NCI-H1436 treated with DMSO at 0.1 percent for 48 hours (cell line): ENCODE data around the gene CALN1.
"Not testable (repeated sequence)": the region's sequence is repeated elsewhere in the genome, so short reads cannot be mapped to it uniquely, and the experiment has no call there.

ENCODE experiments used
- DNase-seq: peaks from one replicate; lab custom pipeline; 2025; lab: John Stamatoyannopoulos, UW

The CALN1 gene

DNA sequence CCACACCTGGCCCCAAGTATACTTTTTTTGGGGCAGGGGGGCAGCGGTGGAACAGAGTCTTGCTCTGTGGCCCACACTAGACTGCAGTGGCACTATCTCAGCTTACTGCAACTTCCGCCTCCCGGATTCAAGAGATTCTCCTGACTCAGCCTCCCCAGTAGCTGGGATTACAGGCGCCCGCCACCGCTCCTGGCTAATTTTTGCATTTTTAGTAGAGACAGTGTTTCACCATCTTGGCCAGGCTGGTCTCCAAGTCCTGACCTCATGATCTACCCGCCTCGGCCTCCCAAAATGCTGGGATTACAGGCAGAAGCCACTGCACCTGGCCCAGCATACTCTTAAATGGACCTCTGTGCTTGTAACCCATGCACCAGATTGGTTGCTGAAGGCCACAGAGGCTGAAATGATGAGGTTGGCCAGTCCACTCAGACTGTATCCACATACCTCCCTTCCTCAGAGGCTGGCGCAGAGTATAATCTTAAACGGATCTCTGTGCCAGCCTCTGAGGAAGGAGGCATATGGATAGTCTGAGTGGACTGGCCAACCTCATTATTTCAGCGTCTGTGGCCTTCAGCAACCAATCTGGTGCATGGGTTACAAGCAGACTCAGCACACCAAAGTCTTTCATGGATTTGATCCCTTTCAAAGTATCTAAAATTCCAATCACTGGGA lies 3.0 kb downstream of the CALN1 start:
- no peak for DNase-seq

DNA sequence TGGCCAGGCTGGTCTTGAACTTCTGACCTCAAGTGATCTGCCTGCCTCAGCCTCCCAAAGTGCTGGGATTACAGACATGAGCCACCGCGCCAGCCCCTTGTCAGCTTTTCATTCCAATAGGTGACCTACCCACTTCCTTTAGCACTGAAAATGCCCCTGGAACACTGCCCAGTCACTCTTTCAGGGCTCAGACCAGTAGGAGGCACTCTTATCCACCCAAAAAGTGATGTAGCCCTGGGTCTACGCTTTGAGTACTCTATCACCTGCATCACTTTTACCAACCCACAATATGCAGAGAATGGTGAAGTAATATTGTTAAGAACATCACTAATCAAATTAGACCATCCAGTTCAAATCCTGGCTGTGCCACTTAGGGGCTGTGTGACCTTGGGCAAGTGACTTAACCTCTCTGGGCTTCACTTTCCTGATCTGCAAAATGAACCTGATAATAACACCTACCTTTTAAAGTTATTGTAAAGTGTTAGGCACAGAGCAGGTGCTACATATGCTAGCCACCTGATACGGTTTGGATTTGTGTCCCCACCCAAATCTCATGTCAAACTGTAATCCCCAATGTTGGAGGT lies 5.2 kb downstream of the CALN1 start:
- DNase-seq, result no peak

DNA sequence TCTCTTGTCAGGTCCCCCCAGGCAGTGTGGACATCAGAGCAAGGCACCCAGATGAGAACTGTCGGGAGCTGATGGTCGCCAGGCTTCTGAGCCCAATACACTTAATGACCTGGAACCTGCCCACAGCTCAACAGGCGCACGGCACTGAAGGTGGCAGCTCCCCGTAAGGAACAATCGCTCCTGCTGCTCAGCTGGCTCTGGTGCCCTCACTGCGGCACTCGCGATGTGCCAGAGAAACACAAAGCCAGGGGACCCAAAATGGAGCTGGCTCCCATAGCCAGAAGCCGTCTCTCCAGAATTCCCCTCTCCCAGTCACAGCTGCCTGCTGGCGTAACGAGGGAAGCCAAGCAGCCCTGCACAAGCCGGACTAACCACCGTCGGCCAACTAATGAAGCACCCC lies 6.3 kb downstream of the CALN1 start:
- no peak for DNase-seq

DNA sequence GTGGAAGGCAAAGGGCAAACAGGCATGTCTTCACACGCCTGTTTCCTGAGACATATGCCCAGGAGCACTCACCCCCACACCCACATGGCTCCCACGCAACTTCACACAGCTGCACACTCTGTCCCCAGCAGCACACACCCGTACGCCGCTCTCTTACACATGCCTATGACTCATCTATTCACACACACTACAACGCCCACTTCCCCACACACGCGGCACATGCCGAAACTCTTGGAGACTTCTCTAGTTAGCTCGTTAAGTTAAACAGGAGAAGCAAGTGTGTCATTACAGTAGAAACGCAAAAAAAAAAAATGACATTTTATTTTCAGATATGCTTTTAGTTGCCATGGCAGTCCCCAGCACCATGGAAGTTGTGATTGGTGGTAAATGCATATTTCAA lies 6.7 kb downstream of the CALN1 start:
- DNase-seq, result no peak

DNA sequence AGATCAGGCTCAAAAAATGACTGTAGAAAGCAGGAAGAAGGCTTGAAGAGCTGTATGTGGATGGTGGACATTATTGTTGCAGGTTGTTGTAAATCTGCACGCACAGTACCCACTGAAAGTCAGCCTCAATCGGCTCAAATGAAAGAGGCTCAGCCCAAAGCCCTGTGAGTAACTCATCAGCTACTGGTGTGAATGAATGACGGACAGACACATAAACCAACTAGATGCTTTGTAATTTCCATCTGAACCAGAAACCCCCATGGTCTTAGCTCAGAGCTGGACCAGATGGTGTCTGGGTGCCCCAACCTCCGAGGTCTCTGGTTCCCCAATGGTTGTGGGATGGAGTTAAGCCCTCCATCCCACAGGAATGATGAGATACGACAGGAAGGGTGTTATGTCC lies 7.4 kb downstream of the CALN1 start:
- DNase-seq, result no peak

DNA sequence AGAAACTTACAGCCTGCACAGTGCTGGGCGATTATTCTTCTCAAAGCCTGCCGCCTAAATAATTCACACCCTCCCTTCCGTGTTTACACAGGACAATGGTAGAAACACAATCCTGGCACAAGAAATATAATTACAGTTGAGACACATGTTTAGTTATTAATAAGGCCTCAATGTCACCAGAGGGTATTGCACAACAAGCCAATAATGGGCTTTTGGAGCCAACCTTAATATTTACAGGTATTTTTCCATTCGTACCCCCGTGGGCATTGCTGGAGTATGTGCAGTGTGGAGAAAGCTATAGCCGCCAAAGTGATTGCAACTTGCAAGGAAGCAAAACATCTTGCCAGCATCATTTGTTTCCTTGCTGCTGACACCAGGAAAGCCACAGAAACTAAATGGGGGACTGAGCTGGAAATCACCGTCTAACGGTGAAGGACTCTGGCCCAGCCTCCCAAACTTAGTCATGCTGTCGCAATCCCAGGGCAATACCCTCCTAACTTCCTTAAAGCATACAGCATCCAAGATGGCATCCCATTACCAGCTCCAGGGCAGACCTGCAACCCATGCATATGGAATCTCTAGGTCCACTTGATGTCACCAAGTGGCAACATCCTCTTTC lies 8.6 kb downstream of the CALN1 start:
- DNase-seq, result no peak

DNA sequence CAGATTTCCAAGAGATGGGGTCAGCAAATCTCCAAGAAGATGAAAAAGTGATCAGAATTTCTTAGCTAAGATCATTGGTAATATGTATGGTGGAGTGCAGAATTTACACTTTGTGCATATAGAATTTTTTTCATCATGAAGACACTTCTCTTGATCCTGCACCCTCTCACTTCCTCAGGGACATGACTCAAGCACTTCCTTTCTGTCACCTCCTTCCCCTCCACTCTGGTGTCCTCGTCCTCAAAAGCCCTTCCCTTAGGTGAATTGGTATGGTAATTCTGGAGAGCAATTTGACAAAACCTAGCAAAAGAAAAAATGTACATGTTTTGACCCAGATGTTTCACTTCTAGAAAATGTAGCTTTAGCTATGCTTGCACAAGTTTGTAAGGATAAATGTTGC lies 18.1 kb downstream of the CALN1 start:
- no peak for DNase-seq

DNA sequence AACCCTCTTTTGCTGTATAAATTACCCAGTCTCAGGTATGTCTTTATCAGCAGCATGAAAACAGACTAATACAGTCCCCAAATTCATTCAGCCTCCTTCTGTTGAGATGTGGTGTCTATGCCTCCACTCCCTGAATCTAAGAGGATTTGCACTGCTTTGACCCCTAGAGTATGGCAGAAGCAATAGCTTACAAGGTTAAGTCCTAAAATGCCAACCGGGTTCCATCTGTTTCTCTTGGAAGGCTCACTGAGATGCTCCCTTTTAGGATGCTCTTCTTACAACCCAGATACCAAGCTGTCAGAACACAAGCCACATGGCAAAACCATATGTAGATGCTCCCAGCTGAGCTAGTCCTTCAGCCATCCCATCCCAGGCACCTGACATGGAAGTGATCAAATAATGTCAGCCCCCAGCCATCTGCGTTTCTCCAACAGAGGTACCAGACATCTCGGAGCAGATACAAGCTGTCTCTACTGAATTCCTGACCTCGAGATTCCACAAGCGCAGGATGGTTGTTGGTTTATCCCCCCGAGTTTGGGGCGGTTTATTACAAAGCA lies 20.2 kb downstream of the CALN1 start:
- no peak for DNase-seq

DNA sequence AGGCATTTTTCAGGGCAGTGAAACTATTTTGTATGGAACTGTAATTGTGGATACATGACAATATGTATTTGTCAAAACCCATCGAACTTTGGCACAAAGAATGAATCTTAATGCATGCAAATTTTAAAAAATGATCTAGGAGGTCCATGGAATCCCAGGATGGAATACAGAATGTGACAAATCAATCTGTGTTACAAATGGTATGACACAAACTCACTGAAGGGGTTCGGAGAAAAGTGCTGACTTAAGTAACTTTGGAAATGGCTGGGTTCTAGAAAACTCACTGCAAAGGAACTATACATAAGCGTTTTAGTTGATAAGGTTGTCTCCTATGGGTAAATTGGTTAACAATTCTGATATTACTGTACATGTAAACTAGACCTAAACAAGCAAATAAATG lies 26.0 kb downstream of the CALN1 start:
- DNase-seq, result no peak

DNA sequence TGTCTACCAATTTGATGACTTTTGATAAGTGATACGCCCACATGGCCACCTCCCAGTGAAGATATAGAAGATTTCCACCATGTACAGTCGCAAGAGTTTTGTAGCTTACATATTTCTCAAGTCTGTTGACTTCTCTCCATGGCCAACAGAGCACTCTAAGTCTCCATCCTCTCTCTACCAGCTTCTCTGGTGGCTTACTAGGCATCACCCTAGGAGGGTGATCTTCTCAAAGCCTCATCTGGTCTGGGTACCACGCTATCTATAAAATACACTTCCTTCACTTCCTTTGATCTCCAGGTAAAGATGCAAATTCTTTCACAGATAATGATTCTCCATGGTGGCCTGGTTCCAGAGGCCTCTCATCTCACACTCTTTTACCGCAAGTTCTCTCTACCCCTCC lies 49.9 kb downstream of the CALN1 start:
- no peak for DNase-seq

DNA sequence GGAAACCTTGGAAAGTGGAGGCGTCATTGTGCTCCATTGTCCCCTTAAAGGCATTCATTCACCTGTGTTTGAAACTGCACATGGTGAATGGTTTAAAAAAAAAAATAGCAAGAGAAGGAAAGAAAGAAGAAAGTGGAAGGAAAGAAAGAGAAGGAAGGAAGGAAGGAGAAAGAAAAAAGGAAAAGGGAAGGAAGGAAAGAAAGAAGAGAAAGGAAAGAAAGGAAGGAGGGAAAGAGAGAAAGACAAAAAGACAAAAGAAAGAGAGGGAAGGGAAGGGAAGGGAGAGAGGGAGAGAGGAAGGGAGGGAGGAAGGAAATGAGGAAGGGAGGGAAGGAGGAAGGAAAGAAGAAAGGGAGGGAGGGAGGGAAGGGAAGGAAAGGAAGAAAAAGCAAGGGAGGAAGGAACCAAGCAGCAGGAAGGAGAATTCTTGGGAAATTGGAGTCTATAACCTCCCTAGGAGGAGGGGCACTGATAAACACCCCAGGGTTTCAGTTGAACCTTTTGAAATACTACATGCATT lies 66.9 kb downstream of the CALN1 start:
- no peak for DNase-seq

DNA sequence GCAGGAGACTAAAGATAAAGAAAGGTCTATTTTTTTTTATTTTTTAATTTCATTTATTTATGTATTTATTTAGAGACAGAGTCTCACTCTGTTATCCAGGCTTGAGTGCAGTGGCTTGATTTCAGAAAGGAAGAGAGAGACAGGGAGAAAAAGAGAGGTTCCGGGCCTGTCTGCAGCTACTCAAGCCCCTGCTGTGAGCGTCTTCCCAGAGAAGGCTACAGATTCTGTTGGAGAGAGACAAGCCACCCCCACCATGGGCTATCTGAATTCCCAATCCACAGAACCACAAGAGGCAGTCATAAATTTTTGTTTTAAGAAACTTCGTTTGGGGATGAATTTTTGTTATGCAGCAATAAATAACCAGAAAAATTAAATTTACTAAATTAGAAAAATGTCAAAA lies 68.1 kb downstream of the CALN1 start:
- DNase-seq, result no peak

DNA sequence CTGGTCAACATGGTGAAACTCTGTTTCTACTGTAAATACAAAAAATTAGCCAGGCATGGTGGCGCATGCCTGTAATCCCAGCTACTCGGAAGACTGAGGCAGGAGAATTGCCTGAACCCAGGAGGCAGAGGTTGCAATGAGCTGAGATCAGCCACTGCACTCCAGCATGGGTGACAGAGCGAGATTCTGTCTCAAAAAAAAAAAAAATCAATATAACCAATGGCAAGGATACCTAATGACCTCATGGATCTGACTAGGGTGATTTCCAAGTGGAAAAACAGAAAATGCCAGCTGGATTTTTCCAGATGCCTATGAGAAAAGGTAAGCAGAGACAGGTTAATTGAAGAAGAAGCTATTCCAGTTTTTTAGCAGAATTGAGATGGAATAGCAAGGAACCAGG lies 68.8 kb downstream of the CALN1 start:
- not testable (repeated sequence) for DNase-seq

DNA sequence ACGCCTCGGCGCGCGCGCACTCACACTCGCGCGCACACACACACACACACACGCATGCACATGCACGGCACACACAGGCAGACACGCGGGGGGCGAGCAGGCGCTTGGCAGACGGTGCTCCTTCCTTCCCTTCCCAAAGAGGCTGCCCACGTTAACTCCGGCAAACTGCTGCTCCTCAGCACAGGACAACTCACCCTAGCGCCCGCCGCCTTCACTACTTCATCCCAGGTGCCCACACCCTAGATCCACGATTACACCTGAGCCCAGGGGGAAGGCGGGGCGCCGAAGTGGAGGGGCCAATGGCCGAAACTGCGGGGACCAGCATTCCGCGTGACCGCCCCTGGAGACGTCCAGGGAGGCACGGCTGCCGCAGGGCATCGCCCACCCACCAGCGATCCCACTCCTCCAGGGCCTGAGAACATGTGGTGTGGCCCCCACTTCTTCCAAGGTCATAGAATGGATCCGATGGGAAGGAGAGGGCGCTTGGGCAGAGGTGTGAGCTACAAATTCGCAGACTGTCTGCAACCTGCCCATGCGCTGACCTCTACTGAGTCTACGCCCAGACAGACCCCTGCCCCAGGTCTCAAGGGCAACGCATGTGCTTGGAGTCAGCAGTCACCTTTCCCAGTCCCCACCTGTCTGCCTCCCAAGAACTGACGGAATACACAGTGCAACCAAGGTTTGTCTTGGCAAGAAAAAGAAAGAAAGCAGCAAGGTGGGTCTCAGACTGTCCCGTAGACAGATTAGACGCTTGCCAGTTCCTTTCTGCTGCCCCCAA lies 74.6 kb downstream of the CALN1 start:
- DNase-seq, result no peak

DNA sequence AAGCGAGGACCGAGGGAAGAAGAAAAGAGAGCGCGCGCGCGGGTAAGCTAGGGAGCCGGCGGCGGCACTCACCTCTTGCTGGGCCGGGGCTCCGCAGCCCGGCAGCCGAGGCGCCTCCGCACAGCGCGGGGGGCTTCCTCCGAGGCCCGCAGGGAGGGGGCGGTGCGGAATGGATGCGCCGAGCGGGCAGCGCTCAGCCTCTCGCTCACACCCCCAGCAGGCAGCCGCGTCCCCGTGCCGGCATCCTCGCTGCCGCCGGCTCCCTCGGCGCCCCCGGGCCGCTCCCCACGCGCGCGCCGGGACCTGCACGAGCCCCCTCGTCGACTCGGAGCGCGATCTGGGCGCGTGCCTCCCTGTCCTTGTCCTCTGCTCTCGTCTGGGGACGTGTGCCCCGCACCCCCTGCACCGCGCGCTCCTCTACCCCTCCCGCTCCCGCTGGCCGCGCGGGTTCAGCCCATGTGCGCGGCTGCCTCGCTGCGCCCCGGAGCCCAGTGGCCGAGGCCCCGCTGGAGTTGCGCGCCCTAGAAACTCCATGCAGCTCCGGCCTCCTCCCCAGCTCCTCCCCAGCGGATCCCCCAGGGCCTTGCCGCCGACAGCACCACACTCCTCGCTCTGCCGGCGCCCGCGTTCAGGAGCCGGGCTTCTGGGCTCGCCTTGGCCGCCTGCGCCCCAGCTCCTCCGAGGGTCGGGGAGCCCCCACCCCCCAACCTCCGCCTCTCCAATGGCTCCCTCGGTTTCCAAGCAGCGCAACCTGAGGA lies 75.3 kb downstream of the CALN1 start:
- DNase-seq, result no peak

DNA sequence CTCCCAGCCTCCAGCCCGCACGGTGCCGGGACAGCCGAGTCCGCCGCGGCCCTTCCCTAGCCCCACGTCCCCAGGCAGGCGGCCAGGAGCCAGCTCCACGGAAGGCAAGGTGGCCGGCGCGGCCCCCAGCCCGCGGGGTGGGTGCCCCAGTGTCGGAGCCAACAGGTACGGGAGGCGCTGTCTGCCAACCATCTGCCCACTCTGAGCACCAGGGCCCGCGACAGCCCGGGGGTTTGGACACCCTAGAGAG lies 75.8 kb downstream of the CALN1 start:
- no peak for DNase-seq

DNA sequence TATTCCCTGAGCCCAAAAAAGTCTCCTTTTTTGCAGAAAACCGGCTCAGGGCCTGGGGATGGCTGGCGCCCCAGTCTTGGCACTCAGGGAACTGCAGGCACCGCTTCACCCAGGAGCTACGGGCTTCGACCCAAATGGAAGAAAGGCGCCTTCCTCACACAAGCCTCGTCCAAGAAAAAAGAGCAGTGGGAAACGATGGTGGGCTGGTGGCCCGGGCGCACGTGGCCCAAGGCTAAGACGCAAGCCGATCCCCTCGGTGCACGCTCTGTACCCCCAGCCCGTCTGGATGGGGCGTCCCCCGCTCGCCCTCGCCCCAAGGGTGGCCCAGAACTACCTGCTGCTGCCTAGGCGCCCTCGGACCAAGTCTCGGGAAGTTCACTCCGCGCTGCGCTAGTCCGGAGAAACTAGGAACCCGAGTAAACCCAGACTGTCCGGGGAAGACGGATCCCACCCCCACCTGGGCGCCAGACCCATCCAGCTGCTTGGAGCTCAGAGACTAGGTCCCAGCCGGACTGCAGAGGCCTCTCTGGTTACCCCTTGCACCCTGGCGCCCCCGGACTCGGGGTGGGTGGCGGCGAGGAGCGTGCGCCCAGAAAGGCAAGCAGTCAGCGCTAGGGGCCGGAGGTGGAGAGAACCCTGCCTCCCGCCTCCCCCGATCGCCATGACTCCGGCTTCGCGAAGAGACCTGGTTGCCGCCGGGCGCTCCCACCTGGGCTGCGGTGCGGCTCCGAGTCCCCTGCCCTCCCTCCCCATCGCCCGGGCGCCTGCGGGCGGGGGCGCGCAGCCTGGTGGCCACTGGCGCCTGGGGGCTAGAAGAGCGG lies 76.4 kb downstream of the CALN1 start:
- DNase-seq, result no peak

DNA sequence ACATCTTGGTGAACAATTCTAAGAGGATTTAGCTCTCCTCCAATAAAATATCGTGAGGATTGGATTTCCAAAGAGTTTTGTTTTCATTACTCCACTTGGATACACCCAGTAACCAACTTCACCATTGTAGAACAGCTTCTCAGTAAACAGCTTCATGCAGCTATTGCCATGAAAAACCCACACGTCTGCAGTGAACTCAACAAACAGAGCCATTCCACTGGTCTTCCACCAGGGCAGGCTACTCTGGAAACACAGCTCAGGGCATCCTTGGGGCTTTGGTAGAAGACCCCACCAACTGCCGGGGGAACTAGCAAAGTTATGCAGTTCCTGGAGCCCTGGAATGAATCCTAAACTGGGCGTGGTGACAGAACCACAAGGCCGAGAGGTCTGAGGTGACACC lies 77.4 kb downstream of the CALN1 start:
- no peak for DNase-seq

DNA sequence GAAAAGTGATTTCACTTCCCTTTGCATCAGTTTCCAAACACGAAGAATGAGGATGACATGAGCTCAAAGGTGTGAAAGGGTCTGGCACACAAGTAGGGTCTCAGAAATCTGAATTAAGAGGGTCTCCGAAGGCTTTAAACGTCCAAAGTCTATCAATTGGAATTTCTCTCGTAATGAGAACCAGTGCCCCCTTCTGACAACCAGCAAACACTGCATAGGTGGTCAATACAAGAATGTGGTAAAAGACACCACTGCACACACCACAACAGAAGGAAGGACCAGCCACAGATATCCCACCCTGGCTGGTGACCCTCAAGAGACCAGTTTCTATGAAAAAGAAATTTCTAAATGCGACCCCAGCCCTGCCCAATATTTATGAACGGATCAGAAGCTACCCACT lies 78.1 kb downstream of the CALN1 start:
- DNase-seq, result no peak

DNA sequence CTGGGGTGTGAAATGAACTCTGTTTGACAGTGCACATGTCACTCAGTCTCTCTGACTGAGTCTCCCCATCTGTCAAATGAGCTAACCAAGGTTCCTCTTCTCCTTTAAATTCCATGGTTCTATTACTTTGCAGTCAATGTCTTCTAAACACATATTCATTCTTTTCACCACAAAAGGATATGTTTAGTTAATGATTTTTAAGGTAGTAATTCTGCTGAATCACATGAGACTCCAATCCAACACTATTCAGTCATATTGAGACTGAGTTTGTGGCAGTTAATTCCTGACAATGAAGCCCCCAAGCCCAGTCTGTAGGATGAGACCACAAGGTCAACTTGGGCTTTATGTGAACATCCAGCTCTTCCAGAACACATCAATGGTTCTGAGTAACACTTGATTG lies 85.3 kb downstream of the CALN1 start:
- no peak for DNase-seq

DNA sequence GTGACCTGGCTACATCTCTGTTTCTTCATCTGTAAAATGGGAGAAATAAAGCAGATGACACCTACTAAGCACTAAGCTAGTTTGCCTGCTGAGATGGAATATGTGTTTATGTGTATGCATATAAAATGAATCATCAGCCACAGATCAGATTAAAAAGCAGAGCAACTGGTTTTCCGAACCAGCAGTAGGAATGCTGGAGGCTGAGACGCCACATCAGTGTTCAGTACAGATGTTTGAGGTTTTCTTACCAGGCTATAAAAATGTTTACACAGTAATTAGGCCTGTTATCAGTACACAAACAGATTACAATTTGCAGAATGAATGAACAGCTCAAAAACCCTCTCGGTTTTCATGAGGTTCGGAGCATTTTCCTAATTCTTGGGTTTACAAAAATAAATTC lies 85.8 kb downstream of the CALN1 start:
- DNase-seq, result no peak
